Measurements from ENCODE around the gene SULT1C3.
A peak's percentile ranks its signal among the peaks of the same experiment; 100 is the strongest.

SULT1C3 gene

GRCh38 chr2:108293850-108294249, 54.1 kb downstream of the SULT1C3 start:
- ChIA-PET POLR2A (no interaction called here), CTCF (no interaction called here)
- Histone ChIP-seq H3K36me3 (ENCODE audit: control insufficient read depth in 4 of 4, insufficient read depth in 4 of 4, low read length in 3 of 4) (no peaks in the 10 kb centered on the region), H3K27ac (ENCODE audit: insufficient read depth in 1 of 2, low read depth in 1 of 2, low read length in 2 of 2, poor library complexity in 1 of 2, severe bottlenecking in 2 of 2) (no peak overlapping the region), H3K4me1 (ENCODE audit: control extremely low read depth in 1 of 4, control insufficient read depth in 4 of 4, insufficient read depth in 4 of 4, low read length in 3 of 4) (peaks cover 0 to under 1% (median under 1%) of the 10 kb centered on the region in 4 experiments), H3K4me3 (ENCODE audit: control insufficient read depth in 1 of 7, extremely low read depth in 1 of 7, insufficient read depth in 4 of 7, low read depth in 2 of 7, low read length in 6 of 7) (no peak overlapping the region), H3K9me3 (ENCODE audit: control extremely low read depth in 1 of 5, control insufficient read depth in 4 of 5, insufficient read depth in 2 of 5, low read depth in 1 of 5, low read length in 4 of 5) (peaks cover 0 to 2% (median 0%) of the 10 kb centered on the region in 5 experiments), H3K27me3 (replicated peaks in 2 of 5; ENCODE audit: control insufficient read depth in 4 of 5, insufficient read depth in 5 of 5, low read length in 4 of 5) (no peaks in the 10 kb centered on the region)
- 100% methylated on average over 1 of the region's 4 CpGs for WGBS (ENCODE audit: insufficient coverage)
- DNase-seq, result no peak

GRCh38 chr2:108297436-108298141, 57.8 kb downstream of the SULT1C3 start:
- no peak for DNase-seq

GRCh38 chr2:108301558-108301957, 61.8 kb downstream of the SULT1C3 start:
- Histone ChIP-seq H3K27me3 (replicated peaks in 2 of 5; ENCODE audit: control insufficient read depth in 4 of 5, insufficient read depth in 5 of 5, low read length in 4 of 5) (no peaks in the 10 kb centered on the region), H3K36me3 (ENCODE audit: control insufficient read depth in 4 of 4, insufficient read depth in 4 of 4, low read length in 3 of 4) (no peaks in the 10 kb centered on the region), H3K9me3 (ENCODE audit: control extremely low read depth in 1 of 5, control insufficient read depth in 4 of 5, insufficient read depth in 2 of 5, low read depth in 1 of 5, low read length in 4 of 5) (no peaks in the 10 kb centered on the region), H3K4me1 (ENCODE audit: control extremely low read depth in 1 of 4, control insufficient read depth in 4 of 4, insufficient read depth in 4 of 4, low read length in 3 of 4) (peaks cover 0 to 11% (median 0%) of the 10 kb centered on the region in 4 experiments), H3K27ac (ENCODE audit: insufficient read depth in 1 of 2, low read depth in 1 of 2, low read length in 2 of 2, poor library complexity in 1 of 2, severe bottlenecking in 2 of 2) (no peak overlapping the region), H3K4me3 (ENCODE audit: control insufficient read depth in 1 of 7, extremely low read depth in 1 of 7, insufficient read depth in 4 of 7, low read depth in 2 of 7, low read length in 6 of 7) (no peak overlapping the region)
- CTCF ChIA-PET, result no interaction called here
- 100% methylated on average over 6 of the region's 7 CpGs for WGBS (ENCODE audit: insufficient coverage)
- DNase-seq, result no peak
- POLR2A ChIA-PET, result no interaction called here

More at GRCh38 chr2:108297436-108298141, 57.8 kb downstream of the SULT1C3 start:
- H3K4me1 ChIP-seq (ENCODE audit: control extremely low read depth in 1 of 4, control insufficient read depth in 4 of 4, insufficient read depth in 4 of 4, low read length in 3 of 4), result no peaks in the 10 kb centered on the region
- 83% methylated on average over 6 of the region's 9 CpGs for WGBS (ENCODE audit: insufficient coverage)
- H3K27ac ChIP-seq (ENCODE audit: insufficient read depth in 1 of 2, low read depth in 1 of 2, low read length in 2 of 2, poor library complexity in 1 of 2, severe bottlenecking in 2 of 2), result no peak overlapping the region
- ChIA-PET CTCF (no interaction called here), POLR2A (no interaction called here)
- H3K9me3 ChIP-seq (ENCODE audit: control extremely low read depth in 1 of 5, control insufficient read depth in 4 of 5, insufficient read depth in 2 of 5, low read depth in 1 of 5, low read length in 4 of 5), result no peaks in the 10 kb centered on the region
- H3K36me3 ChIP-seq (ENCODE audit: control insufficient read depth in 4 of 4, insufficient read depth in 4 of 4, low read length in 3 of 4), result no peaks in the 10 kb centered on the region
- H3K4me3 ChIP-seq (ENCODE audit: control insufficient read depth in 1 of 7, extremely low read depth in 1 of 7, insufficient read depth in 4 of 7, low read depth in 2 of 7, low read length in 6 of 7), result no peak overlapping the region
- no peaks in the 10 kb centered on the region for H3K27me3 ChIP-seq (replicated peaks in 2 of 5; ENCODE audit: control insufficient read depth in 4 of 5, insufficient read depth in 5 of 5, low read length in 4 of 5)

GRCh38 chr2:108304975-108305374, 65.2 kb downstream of the SULT1C3 start:
- Histone ChIP-seq H3K4me3 (ENCODE audit: control insufficient read depth in 1 of 7, extremely low read depth in 1 of 7, insufficient read depth in 4 of 7, low read depth in 2 of 7, low read length in 6 of 7) (no peak overlapping the region), H3K4me1 (ENCODE audit: control extremely low read depth in 1 of 4, control insufficient read depth in 4 of 4, insufficient read depth in 4 of 4, low read length in 3 of 4) (peaks cover 0 to 11% (median 0%) of the 10 kb centered on the region in 4 experiments), H3K27me3 (replicated peaks in 2 of 5; ENCODE audit: control insufficient read depth in 4 of 5, insufficient read depth in 5 of 5, low read length in 4 of 5) (no peaks in the 10 kb centered on the region), H3K9me3 (ENCODE audit: control extremely low read depth in 1 of 5, control insufficient read depth in 4 of 5, insufficient read depth in 2 of 5, low read depth in 1 of 5, low read length in 4 of 5) (no peaks in the 10 kb centered on the region), H3K27ac (ENCODE audit: insufficient read depth in 1 of 2, low read depth in 1 of 2, low read length in 2 of 2, poor library complexity in 1 of 2, severe bottlenecking in 2 of 2) (no peak overlapping the region), H3K36me3 (ENCODE audit: control insufficient read depth in 4 of 4, insufficient read depth in 4 of 4, low read length in 3 of 4) (no peaks in the 10 kb centered on the region)
- peak in 1 of 3 donors; percentile 5 for DNase-seq
- CTCF ChIA-PET, result no interaction called here
- WGBS (ENCODE audit: insufficient coverage), result 50% methylated on average over 2 of the region's 2 CpGs
- POLR2A ChIA-PET, result no interaction called here

- no peak for DNase-seq
- no peaks in the 10 kb centered on the region for H3K9me3 ChIP-seq (ENCODE audit: control extremely low read depth in 1 of 5, control insufficient read depth in 4 of 5, insufficient read depth in 2 of 5, low read depth in 1 of 5, low read length in 4 of 5)
- ChIA-PET CTCF (no interaction called here), POLR2A (no interaction called here)
- WGBS (ENCODE audit: insufficient coverage), result 91% methylated on average over 2 of the region's 2 CpGs
- no peak overlapping the region for H3K4me3 ChIP-seq (ENCODE audit: control insufficient read depth in 1 of 7, extremely low read depth in 1 of 7, insufficient read depth in 4 of 7, low read depth in 2 of 7, low read length in 6 of 7)
- no peaks in the 10 kb centered on the region for H3K27me3 ChIP-seq (replicated peaks in 2 of 5; ENCODE audit: control insufficient read depth in 4 of 5, insufficient read depth in 5 of 5, low read length in 4 of 5)
- peaks cover 0 to 11% (median 0%) of the 10 kb centered on the region in 4 experiments for H3K4me1 ChIP-seq (ENCODE audit: control extremely low read depth in 1 of 4, control insufficient read depth in 4 of 4, insufficient read depth in 4 of 4, low read length in 3 of 4)
- no peak overlapping the region for H3K27ac ChIP-seq (ENCODE audit: insufficient read depth in 1 of 2, low read depth in 1 of 2, low read length in 2 of 2, poor library complexity in 1 of 2, severe bottlenecking in 2 of 2)
- H3K36me3 ChIP-seq (ENCODE audit: control insufficient read depth in 4 of 4, insufficient read depth in 4 of 4, low read length in 3 of 4), result no peaks in the 10 kb centered on the region
These were observed 66.1 kb downstream of the SULT1C3 start for GRCh38 chr2:108305901-108306300.

- no peak for DNase-seq
- Histone ChIP-seq H3K4me1 (ENCODE audit: control extremely low read depth in 1 of 4, control insufficient read depth in 4 of 4, insufficient read depth in 4 of 4, low read length in 3 of 4) (peaks cover 0 to 6% (median 0%) of the 10 kb centered on the region in 4 experiments), H3K9me3 (ENCODE audit: control extremely low read depth in 1 of 5, control insufficient read depth in 4 of 5, insufficient read depth in 2 of 5, low read depth in 1 of 5, low read length in 4 of 5) (peaks cover 0 to 2% (median 0%) of the 10 kb centered on the region in 5 experiments), H3K27ac (ENCODE audit: insufficient read depth in 1 of 2, low read depth in 1 of 2, low read length in 2 of 2, poor library complexity in 1 of 2, severe bottlenecking in 2 of 2) (no peak overlapping the region), H3K4me3 (ENCODE audit: control insufficient read depth in 1 of 7, extremely low read depth in 1 of 7, insufficient read depth in 4 of 7, low read depth in 2 of 7, low read length in 6 of 7) (no peak overlapping the region), H3K27me3 (replicated peaks in 2 of 5; ENCODE audit: control insufficient read depth in 4 of 5, insufficient read depth in 5 of 5, low read length in 4 of 5) (no peaks in the 10 kb centered on the region), H3K36me3 (ENCODE audit: control insufficient read depth in 4 of 4, insufficient read depth in 4 of 4, low read length in 3 of 4) (no peaks in the 10 kb centered on the region)
- CTCF ChIA-PET, result interaction anchor here (0.6 kb wide), 1 partner anchor 204 kb away, joined by 4 read pairs; no protein-coding TSS in a partner anchor
- POLR2A ChIA-PET, result no interaction called here
These were observed 70.1 kb downstream of the SULT1C3 start for GRCh38 chr2:108309903-108310302.

Measured in common myeloid progenitor, CD34-positive (primary cell).